NCI-H1105 (cell line): Measurements from ENCODE around the gene GRID1.

Experiments used
- DNase-seq: peaks from one replicate; lab custom pipeline; 2025; lab: John Stamatoyannopoulos, UW

GRID1 gene

DNA sequence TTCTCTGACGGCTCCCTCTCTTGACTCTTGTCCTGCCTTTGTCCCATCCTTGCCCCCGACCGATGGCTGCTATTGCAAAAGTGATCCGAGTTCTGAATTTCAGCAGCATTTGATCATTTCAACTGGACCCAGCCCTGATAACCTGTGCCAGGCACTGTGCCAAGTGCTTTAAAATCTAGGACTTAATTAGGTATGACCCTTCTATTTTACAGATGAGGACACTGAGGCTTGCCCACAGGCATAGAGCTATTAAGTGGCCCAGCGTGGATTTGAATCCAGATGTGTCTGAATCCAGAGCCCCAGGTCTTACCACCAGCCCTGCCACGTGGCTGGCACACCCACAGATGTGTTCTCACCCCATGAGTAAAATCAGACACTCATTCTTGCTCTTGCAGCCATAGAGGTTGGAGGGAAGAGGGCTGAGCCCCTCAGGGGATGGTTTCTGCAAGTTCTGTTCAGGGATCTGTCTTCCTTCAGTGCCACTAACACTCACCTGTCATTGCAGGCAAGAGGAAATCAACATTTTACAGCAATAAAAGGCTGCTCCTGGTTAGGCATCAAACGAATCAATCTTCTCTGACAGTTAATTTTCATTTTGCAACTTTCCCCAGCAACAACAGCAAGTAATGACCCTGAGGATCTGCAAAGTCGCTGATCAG, 101.2 kb downstream of the GRID1 start:
- no peak for DNase-seq

DNA sequence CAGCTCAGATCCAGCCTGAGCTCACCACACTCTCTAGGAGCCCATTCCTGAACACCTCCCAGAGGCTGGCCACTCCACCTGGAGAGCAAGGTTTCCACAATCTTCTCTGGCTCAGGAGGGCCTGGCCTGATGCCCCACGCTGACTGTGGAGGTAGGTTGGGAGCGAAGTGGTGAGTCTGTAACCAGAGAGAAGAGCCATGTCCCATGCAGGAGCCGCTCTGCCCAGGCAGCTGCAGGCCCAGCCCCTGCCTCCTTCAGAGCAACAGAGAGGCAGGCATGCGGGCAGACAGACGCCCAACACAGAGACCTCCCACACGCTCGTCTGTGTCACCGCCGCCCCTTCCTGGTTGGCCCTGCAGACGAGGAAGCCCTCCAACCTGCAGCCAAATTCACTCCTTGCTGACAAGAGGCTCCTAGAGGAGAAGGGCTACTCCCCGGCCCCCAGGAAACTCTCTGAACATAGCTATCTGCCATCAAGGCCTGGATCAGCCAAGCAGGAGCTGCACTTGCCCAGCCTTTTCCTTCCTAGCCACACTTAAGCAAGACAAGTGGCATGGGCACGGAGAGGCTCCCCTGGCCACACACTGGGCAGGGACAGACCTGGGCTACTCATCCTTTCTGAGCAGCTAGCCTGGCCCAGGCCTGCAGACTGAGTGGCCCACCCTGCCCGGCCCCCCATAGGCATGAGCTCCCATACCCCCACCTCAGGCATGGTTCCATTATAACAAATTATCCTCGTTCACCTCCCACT, 101.9 kb downstream of the GRID1 start:
- no peak for DNase-seq

DNA sequence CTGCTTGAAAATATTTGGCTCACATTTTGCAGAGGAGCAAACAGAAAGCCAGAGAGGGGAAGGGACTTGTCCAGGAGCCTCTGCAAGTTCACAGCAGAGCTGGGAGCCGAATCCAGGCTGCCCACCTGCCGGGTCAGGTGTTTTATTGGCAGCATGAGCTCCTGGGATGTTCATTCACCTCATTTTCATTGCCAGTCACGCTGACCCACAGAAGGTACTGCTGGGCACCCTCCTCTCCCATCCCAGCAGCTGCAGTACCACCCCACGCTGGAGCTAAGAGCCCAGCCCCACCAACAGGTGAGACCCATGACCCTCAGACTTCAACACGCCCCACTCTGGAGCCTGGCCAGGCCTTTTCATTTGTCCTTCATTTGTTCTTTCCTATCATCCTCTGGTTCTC, 102.7 kb downstream of the GRID1 start:
- DNase-seq, result no peak

DNA sequence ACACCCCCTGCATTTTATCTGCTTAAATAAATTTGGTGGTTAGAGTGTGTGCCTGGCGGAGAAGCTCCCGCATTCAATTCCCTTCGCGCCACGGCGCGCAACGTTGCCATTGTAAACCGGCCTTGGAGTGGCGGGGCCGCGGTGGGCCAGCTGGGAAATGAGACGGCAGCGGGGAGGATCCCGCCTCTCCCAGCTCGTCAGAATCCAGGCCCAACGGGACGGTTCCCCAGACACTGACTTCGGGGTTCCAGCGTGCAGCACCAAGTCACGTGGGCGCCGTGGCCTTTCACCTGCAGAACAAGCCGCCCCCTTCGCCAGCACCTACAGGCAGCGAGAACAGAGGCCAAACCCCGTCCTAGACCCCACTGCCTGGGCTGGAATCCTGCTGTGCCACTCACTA, 103.4 kb downstream of the GRID1 start:
- no peak for DNase-seq

DNA sequence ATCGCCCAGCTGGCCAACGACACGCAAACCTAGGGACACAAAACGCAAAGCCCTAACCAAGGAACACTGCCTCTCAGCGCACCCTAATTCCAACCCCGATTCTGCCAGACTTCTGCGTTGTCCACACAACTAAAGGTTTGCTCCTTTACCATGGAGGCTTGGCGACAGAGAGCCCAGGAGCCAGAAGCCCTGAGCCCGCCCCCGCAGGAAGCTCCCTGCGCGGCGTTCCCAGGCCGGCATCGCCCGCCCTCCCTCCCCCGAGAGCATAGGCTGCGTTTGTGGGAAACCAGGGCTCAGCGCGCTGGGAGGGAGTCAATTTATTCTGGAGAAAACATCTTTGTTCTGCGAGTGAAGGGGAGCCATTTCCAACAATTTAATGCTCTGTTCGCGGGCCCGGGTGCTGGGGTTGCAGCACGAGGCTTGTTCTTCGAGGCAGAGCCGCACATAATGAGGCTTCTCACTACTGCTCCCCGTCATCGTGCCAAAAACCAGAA, 103.9 kb downstream of the GRID1 start:
- DNase-seq, result no peak

DNA sequence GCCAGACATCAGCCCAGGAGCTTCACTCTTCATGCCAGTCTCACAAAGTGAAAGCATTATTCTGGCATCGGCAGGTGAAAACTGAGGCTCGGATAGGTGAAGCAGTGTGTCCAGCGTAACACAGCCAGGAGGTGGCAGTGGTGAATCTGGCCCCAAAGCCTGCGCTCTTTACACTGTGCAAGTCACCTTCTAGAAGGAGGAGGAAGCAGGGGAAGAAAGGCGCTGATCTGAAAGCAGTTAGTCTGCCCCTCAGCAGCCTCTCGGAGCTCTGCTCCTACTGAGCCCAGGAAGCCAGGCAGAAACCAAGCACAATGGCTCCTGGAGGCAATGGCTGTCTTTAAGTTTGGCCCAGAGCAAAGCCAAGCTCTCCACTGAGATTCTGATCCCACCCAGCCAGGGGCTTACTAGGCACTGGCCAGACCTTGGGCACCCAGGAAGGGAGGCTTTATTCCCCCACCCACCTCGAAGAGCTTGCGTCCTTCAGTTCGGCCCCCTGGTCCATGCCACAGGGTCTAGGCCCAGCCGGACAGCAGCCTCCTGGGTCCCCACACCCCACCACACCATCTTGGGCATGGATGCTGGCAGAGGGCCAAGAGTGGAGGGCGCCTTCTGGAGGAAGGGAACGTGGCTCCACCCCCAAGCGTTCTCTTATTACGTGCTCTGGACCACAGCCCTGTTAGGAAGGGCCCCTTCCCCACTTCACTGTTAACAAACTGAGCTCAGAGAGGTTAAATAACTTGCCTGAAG, 104.5 kb downstream of the GRID1 start:
- no peak for DNase-seq

DNA sequence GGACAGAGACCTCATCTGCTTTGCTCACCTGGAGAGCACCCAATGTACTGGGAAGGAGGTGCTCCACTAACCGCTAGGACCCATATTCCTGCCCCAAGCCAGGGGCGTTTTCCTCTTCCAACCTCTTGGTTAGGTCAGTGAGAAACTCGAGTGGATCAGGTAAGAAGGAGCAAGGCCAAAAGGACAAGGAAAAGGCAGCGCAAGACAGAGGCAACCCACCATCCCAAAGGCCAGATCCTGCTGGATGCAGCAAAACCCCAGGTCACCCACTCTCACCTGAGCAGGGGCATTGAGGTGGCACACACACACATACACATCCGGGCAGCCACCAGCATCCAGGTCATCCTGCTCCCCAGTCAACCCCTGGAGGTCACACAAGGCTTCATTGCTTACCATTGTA, 105.1 kb downstream of the GRID1 start:
- no peak for DNase-seq

DNA sequence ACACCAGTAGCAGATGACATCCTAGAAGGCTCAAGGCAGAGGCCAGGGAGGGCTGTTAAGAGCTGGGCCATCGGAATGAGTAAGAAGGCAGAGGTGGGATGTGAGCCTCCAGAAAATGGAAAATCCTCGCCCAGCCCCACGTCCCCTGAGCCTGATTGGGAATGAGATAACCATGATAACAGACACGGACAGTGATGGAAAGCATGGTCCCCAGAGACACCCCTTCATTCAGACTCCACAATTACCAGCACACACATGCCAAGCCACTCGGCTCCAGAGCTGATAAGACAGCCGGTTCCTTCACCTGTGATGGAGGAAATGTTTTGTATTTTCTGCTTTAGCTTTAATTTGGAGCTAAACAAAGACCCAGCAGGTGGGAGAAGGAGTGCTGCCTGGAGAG, 106.0 kb downstream of the GRID1 start:
- DNase-seq, result no peak

DNA sequence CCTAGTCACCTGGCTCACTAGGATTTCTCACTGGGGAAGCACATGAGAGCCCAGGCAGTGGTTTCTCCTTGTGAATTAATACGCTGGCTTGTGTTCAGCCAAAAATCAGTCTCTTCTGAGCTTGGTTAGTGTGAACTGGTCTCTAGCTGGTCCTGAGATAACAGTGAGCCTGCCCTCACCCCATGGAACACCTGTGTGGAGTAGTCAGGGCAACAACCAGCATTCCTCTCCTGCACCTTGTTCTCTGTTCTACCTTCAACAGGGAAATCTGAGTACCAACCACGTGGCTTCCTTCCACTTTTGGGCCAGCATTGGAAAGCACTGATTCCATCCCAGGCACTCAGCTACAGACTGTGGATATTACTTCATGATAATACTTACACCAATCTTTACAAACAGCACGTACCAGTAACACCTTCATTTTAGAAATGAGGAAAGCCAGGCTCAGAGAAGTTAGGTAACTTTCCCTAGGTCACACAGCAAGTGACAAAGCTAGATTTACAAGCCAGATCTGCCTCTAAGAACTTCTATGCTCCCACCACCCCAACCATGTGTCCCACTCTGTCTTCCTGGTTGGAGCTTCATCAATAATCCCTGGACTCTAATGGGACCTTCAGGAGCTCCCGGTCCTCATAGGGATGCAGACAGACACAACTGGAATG, 106.6 kb downstream of the GRID1 start:
- DNase-seq, result no peak

DNA sequence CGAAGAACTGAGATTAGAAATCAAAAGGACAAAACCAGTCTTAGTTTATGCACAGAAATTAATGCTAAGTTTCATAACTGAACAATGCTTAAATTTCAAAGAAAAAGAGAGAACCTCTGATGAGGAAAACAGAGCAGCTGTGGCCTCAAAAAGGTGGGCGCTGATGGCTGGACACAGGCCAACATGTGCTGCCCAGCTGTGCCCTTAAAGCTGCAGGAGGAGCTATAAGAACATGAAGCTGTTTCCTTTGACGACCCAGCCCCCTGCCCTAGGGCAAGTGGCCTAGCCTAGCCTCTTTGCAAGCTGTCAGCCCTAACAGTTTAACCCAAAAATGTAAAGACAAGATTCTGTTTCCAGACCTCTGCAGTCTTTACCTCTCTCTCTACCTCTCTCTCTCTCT, 107.7 kb downstream of the GRID1 start:
- no peak for DNase-seq

DNA sequence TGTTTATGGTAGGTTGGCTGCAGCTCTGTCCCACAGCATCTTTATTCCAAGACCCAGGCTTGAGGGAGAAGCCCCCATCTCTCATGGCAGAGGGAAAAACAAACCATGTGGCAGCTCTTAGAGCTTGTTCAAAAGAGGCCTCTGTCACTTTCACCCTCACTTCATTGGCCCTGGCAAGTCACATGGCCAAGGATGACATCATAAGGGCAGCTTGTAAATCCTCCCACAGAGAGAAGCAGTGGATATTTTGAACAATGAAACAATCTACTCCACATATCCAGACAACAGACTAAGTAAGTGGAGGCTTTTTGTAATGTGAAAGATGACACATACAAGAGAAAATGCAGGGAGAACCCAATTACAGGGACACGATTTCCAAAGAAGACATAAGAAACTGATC, 108.1 kb downstream of the GRID1 start:
- no peak for DNase-seq

DNA sequence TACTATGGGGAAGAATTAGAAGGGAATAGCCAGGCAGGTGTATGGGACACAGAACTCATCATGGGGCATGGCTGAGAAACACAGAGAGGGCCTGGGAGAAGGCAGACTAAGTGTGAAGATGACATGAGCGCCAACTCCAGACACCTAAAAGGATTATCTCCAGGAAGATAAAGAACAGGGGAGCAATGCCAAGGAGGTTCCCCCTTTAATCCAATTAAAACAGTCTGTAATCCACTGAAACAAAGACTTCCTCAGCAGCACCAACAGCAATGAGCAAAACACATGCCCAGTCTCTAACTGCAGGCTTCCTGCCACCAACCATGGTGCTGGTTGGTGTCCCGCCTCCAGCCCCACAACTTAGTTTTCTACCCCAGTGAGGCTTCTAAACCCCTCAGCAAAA, 108.9 kb downstream of the GRID1 start:
- no peak for DNase-seq

DNA sequence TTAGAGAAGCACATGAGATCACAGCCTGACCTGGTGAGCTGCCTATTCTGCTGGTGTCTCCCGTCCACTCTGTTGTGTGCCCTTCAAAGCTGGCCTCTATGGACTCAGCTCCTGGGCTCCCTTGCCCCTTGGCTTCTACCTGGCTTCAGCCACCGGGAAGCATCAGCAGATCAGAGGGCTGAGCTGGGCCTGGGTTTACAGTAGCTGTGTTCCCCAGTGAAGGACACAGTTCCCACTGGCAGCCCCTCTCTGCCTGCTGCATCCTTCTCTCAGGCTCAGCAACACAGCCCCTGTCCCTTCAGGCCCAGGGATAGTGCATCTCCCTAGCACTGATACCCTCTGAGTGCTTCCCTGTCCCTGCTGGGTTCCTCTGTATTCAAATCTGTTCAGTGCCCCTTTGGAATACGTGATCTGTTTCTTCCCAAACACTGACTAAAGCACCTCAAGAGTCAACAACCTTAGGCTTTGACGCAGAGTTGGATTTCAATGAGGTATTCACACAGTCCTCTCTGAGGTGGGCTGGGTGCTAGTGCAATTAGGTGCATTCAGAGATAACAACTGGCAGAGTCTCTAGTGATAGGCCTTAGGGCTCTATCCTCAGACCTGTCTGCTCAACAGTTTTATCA, 109.8 kb downstream of the GRID1 start:
- DNase-seq, result no peak

DNA sequence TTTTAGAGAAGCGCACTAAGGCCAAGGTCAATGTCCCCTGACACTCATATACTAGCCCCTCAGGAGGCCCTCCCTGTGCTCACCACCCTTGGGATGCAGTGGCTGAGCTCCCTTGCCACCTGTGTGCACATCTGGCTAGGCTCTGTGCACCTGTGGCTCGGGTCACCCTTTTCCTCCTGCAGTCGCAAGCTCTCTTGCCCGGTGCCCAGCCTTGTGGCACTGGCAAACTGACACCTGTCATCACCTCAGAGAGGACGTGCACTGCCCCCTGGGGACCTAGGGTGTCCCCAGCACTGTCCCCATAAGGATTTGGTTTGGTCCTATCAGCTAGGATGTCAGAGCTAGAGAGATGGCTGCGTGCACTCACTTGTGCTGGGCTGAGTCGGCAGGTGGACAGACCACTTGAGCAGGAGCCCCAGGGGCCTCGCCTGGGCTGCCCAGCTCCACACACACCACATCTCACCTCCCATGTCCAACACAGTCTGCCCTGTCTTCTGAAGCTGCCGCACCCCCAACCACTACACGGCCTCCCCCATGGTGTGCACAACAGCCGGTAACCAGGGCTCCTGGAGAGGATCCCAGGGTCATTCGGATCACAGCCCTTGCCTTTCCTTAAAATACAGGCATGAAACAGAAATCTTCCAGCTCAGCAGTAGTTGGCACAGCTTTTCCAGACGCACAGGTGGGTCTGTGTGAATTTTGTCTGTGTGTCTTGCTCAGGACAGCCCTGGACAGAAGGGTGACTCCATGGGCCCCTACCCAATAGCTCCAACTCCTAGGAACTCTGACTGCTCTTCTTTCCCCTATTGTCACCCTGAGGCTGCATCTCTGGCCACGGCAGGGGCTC, 111.0 kb downstream of the GRID1 start:
- no peak for DNase-seq

DNA sequence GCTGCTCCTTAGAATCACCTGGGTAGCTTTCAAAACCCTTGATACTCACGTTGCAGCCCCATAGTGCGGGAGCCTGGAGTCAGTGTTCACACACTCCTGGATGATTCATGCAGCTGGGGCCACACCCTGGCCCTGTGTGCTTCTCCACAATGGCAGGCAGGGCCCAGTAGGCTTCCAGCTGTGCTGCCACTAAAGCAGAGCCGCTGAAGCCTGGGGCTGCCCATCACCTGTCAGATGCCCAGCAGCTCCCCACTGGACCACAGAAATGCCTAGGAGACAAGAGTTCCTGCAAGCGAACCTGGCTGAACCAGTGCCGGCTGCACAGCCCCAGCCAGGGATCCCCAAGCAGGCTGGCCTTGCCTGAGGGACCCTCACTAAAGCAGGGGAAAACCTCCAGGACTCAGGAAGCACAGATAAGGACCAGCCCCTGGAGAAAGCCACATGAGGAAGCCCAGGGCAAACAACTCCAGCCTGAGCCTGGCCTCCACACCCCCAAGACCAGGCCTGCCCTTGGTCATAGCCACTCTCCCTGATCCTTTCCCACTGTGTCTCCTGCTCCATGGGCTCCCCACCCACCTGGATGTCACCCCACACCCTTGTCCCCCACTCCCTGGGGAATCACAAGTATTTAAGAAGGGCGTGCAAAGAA, 111.9 kb downstream of the GRID1 start:
- DNase-seq, result no peak

DNA sequence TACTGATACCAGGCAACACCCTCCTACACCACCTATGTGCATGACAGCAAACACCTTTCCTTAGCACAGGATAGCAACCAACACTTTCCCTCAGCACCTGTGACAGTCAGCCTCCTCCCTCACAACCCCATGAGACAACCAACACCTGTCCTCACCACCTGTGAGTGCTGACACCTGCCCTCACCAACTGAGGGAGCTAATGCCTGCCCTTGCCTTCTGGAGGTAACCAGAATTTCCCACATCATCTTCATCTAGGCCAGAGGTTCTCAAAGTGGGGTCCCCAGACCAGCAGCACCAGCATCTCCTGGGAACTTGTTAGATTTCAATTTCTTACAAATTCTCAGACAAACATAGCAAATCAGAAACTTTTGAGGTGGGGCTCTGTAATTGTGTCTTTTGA, 112.5 kb downstream of the GRID1 start:
- no peak for DNase-seq

DNA sequence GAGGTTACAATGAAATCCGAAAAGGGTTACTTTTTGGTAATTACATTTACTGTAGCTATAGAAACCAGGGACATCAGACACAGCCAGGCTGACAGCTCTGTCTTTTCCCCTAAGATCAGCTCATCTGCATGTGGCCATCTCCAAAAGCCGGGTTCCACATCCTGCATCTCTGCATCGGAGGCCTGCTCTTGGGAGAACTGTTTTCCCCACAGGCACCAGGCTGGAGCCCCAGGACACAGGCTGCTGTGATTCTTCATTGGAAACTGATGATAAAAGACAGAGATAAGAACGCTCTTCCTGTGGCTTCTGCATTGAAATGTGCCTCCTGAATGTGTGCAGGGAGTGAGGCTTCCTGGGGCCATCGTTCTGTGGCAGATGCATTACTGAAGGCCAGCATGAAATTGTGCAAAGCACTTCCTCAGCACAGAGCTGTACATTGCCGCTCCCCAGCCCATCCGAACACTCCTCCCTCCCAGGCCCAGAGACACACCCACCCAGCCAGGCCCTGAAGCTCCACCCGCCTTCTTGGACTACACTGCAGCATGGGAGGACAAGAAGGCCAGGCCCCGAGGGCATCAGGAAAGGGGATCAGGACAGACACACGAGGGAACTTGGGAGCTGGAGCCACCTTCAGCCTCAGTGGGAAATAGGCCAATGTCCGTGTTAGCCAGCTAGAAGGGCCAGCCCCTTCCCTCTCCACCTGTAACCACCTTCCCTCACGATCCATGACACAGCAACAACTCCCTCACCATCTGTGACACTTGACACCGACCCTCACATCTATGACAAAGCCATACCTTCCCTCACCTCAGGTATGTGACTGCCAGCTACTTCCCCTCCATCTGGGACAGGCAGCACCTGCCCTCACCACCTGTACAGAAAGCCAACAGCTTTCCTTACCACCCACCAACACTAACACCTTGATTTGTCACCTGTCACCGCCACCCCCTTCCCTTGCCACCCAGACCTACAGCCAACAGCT, 113.2 kb downstream of the GRID1 start:
- no peak for DNase-seq

DNA sequence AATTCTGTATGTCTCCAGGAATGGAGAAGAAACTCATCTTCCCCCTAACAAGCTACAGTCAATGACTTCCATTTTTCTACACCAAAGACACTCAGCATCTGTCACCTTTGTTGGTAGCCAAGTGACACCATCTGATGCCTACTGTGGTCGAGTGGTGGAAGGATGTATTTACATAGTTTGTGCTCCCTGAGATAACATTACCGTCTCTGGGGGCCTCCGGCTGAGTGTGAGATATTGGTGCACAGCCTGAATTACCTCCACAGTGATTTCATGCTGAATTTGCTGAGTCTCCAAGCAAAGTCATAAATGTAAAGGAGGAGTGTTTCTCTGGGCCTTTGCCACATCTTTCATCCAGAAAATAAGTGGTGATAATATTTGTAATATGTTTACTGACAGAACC, 114.0 kb downstream of the GRID1 start:
- DNase-seq, result no peak

DNA sequence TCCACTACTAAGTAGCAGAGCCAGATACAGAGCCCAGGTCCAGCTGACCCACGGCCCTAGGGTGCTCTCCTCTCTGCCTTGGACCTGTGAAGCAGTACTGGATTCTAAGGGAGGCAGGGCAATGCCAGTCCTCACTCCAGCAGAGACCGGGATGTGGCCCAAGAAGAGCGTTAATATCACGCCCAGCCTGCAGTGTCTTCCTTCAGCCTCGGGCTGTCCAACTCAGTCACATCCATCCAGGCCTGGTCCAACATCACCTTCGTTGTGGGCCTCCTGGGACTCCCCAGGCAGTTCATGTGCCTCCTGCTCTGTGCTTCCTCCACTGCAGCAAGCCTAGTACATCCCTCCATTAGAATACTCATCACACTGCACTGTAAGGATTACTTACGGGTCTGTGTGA, 114.5 kb downstream of the GRID1 start:
- DNase-seq, result no peak
